Measurements from ENCODE around the gene SLC41A3.

SLC41A3 gene

DNA sequence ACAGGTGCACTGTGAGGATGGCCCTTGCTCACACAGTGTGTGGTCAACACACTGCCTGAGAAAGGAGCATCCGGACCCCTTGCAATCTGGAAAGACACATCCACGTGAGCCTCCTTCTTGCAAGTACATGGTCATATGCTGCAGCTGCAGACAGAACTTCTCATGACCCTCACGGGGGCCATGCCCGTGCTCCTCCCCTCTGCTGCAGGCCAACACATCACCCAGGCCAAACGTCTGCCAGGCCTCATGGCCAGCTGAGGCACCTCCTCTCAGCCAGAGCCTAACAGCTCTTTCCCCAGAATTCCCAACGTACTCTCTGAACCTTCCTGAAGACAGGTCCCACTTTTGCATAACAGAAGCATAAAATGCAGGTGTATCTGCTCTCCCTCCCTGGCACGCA, 25.3 kb downstream of the SLC41A3 start:
- H3K4me3 Mint-ChIP-seq: no peak overlapping the region
- no peak overlapping the region for H3K27ac Mint-ChIP-seq
- TF ChIP-seq, protein P1, sequence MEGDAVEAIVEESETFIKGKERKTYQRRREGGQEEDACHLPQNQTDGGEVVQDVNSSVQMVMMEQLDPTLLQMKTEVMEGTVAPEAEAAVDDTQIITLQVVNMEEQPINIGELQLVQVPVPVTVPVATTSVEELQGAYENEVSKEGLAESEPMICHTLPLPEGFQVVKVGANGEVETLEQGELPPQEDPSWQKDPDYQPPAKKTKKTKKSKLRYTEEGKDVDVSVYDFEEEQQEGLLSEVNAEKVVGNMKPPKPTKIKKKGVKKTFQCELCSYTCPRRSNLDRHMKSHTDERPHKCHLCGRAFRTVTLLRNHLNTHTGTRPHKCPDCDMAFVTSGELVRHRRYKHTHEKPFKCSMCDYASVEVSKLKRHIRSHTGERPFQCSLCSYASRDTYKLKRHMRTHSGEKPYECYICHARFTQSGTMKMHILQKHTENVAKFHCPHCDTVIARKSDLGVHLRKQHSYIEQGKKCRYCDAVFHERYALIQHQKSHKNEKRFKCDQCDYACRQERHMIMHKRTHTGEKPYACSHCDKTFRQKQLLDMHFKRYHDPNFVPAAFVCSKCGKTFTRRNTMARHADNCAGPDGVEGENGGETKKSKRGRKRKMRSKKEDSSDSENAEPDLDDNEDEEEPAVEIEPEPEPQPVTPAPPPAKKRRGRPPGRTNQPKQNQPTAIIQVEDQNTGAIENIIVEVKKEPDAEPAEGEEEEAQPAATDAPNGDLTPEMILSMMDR (IDR thresholded peaks at IDR 0.05; ENCODE audit: unreplicated experiment in 3 of 3): no peak
- H3K9me3 Mint-ChIP-seq: no peaks in the 10 kb centered on the region
- H3K27me3 Mint-ChIP-seq (ENCODE audit: low read depth): peaks cover 4% of the 10 kb centered on the region
- H3K36me3 Mint-ChIP-seq (ENCODE audit: low read depth): no peaks in the 10 kb centered on the region
- peaks cover 7% of the 10 kb centered on the region for H3K4me1 Mint-ChIP-seq

DNA sequence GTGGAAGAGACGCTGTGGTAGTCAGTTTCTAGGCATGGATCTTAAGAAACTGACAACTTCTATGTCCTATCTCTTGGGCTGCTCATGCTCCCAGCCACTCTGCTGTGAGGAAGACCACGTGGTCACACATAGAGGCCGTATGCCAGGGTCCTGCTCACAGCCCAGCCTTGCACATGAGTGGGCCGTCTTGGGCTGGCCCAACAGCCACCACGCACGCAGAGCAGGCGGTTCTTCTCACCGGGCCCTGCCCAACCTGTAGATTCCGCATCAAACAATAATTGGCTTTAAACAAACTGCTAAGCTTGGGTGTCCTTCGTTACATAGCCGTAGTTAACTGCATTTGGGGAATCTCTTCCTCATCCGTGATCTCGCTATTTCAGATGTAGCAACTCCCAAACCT, 26.0 kb downstream of the SLC41A3 start:
- TF ChIP-seq, protein P1 (IDR thresholded peaks at IDR 0.05; ENCODE audit: unreplicated experiment in 3 of 3): no peak
- peak overlapping the region in 1 of 3 experiments; percentile 7 for H3K27ac Mint-ChIP-seq
- H3K27me3 Mint-ChIP-seq (ENCODE audit: low read depth): peaks cover 4% of the 10 kb centered on the region
- no peaks in the 10 kb centered on the region for H3K9me3 Mint-ChIP-seq
- peaks cover 7% of the 10 kb centered on the region for H3K4me1 Mint-ChIP-seq
- no peak overlapping the region for H3K4me3 Mint-ChIP-seq
- no peaks in the 10 kb centered on the region for H3K36me3 Mint-ChIP-seq (ENCODE audit: low read depth)

DNA sequence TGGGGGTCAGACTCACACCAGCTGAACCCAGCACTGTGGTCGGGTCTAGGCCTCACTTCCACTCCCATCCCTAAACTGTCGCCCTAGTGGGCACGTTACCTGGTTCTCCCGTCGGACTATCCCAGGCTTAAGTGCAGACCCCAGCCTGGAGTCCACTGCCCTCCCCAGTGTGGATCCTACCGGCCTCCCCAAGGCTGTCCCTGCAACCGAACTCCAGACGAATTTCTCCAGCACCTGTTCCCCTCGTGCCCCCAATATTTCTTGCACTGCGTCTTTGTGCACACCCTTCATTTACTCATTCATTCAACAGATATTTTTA, 26.5 kb downstream of the SLC41A3 start:
- no peaks in the 10 kb centered on the region for H3K9me3 Mint-ChIP-seq
- TF ChIP-seq, protein P1 (IDR thresholded peaks at IDR 0.05; ENCODE audit: unreplicated experiment in 3 of 3): no peak
- no peaks in the 10 kb centered on the region for H3K36me3 Mint-ChIP-seq (ENCODE audit: low read depth)
- peak overlapping the region in 1 of 3 experiments; percentile 7 for H3K27ac Mint-ChIP-seq
- no peak overlapping the region for H3K4me3 Mint-ChIP-seq
- H3K27me3 Mint-ChIP-seq (ENCODE audit: low read depth): peaks cover under 1% of the 10 kb centered on the region
- H3K4me1 Mint-ChIP-seq: peaks cover 7% of the 10 kb centered on the region

DNA sequence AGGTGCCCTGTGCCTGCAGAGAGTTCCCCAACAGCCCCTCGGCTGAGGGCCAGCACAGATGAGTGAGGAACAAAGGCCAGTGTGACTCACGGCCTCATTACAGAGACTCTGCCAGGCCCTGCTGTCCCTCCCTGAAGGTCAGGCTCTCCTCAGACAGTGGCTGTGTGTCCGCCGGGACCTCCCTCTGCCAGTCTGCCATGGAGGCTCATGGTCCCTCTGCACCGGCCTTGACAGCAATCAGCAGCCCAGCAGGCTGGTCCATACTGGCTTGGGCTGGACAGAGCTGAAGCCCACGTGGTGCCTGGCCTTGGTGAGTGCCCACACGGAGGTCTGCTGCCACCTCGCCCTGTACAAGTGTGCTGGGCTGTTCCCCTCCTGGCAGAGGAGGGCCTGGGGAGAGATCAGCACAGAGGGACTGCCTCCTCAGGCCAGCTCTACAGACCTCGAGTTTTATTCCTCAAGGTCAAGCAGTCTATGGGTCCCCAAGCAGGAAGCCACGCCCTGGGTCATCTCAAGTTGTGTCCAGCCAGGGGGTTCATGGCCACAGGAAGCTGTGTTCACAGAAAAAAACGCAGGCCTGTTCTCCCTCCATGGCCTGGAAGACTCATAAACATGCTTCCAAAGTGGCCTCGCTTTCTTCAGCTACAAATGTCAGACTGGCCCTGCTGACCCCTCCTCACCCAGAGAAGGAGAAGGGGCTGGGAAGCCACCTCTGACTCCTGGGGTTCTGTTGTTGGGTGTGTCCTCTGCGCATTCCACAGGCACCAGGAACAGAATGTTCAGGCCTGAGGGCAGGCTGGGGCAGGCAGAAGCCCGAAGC, 27.0 kb downstream of the SLC41A3 start:
- H3K27me3 Mint-ChIP-seq (ENCODE audit: low read depth): no peaks in the 10 kb centered on the region
- no peaks in the 10 kb centered on the region for H3K36me3 Mint-ChIP-seq (ENCODE audit: low read depth)
- no peaks in the 10 kb centered on the region for H3K9me3 Mint-ChIP-seq
- no peak overlapping the region for H3K4me3 Mint-ChIP-seq
- TF ChIP-seq, protein P1 (IDR thresholded peaks at IDR 0.05; ENCODE audit: unreplicated experiment in 3 of 3): no peak
- peak overlapping the region in 1 of 3 experiments; percentile 7 for H3K27ac Mint-ChIP-seq
- peaks cover 7% of the 10 kb centered on the region for H3K4me1 Mint-ChIP-seq

DNA sequence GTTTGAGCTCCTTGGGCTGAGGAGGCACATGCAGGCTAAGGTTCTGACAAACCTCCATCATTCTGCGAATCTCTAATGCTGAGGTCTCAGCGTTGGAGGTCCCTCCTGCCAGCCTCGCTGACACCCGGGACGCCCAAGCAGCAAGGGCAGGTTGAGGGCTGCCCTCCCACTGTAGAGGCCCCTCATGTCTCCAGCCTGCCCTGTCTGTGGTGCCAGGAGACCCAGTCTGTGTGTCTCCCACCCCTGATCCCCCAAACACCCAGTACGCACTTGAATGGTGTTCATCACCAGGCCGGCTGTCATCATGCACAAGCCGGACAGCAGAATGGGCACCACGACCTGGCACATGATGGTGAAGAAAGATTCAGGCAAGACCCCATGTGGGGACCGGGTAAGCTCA, 27.8 kb downstream of the SLC41A3 start:
- no peak overlapping the region for H3K4me3 Mint-ChIP-seq
- H3K27me3 Mint-ChIP-seq (ENCODE audit: low read depth): no peaks in the 10 kb centered on the region
- peaks cover 4% of the 10 kb centered on the region for H3K36me3 Mint-ChIP-seq (ENCODE audit: low read depth)
- TF ChIP-seq, protein P1 (IDR thresholded peaks at IDR 0.05; ENCODE audit: unreplicated experiment in 3 of 3): no peak
- H3K9me3 Mint-ChIP-seq: no peaks in the 10 kb centered on the region
- H3K27ac Mint-ChIP-seq: no peak overlapping the region
- peaks cover 7% of the 10 kb centered on the region for H3K4me1 Mint-ChIP-seq

DNA sequence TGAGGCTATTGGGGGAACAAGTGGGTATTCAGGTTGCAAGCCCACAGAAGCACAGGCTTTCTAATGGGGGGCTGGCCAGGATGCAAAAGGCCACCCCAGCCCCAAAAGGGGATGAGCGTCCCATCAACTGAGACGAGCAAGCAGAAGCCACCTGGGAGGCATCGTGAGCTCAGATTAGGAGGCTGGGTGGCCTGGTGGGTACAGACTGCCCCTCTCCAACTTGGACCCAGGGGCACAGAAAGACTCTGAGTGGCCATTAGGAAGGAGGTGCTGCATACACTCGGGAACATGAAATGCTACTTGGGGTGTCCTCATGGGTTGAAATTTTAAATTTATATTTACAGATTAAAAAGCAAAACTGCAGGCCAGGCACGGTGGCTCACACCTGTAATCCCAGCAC, 29.1 kb downstream of the SLC41A3 start:
- no peak overlapping the region for H3K27ac Mint-ChIP-seq
- H3K27me3 Mint-ChIP-seq (ENCODE audit: low read depth): no peaks in the 10 kb centered on the region
- H3K4me1 Mint-ChIP-seq: peaks cover 7% of the 10 kb centered on the region
- TF ChIP-seq, protein P1 (IDR thresholded peaks at IDR 0.05; ENCODE audit: unreplicated experiment in 3 of 3): no peak
- peaks cover 11% of the 10 kb centered on the region for H3K36me3 Mint-ChIP-seq (ENCODE audit: low read depth)
- no peak overlapping the region for H3K4me3 Mint-ChIP-seq
- no peaks in the 10 kb centered on the region for H3K9me3 Mint-ChIP-seq

Data from nephron (organoid).